Panc1 (cell line): ENCODE data around the gene USH1C. TPM values are rescaled to one million over a fixed set of nuclear protein-coding genes. Genes with fewer than 3 reads are reported as not detected.

Experiments
- ATAC-seq: fragments of 200-7000 bp; cut with Tn5 transposase; 2 replicates; pipeline ENCODE4 v1.9.1; 2020; ENCODE audit warnings: mild to moderate bottlenecking, moderate library complexity
- BruUV-seq: library from RNA; stranded (reverse); fragments of 400-500 nt; replicated peaks from 2 replicates; lab custom pipeline; 2021; lab: Mats Ljungman, UMichigan
- CTCF ChIA-PET: fragments of 300-600 bp; sonication (Branson Sonifier 250); formaldehyde crosslinking; loops from one replicate; lab custom pipeline; 2022; ENCODE audit warnings: antibody characterized with exemption; lab: Charles Lee
- POLR2A ChIA-PET: fragments of 300-600 bp; sonication (Branson Sonifier 250); formaldehyde crosslinking; loops from one replicate; lab custom pipeline; 2022; ENCODE audit warnings: antibody characterized with exemption; lab: Charles Lee
- DNase-seq: peaks from one replicate; pipeline ENCODE4 v3.0.0-alpha.2; 2010; ENCODE audit warnings: low read depth, low spot score
- H3K27ac ChIP-seq: 2 replicates; pipeline ENCODE4 v1.5.1; 2011; ENCODE audit warnings: mild to moderate bottlenecking, low read length, inconsistent platforms
- H3K27me3 ChIP-seq: fragments of 200-500 bp; sonication (Bioruptor generic); 2 replicates; pipeline ENCODE4 v1.6.0; 2014; ENCODE audit warnings: low read length, inconsistent platforms; ENCODE audit not compliant: control insufficient read depth, insufficient read depth
- H3K36me3 ChIP-seq: fragments of 200-500 bp; sonication (Bioruptor generic); 2 replicates; pipeline ENCODE4 v1.5.1; 2014; ENCODE audit warnings: inconsistent platforms, mild to moderate bottlenecking, low read length, moderate library complexity; ENCODE audit not compliant: control insufficient read depth, insufficient read depth
- H3K4me1 ChIP-seq: 2 replicates; pipeline ENCODE4 v1.5.1; 2011; ENCODE audit warnings: inconsistent platforms, mild to moderate bottlenecking, low read length, moderate library complexity; ENCODE audit not compliant: control insufficient read depth, insufficient read depth
- H3K4me3 ChIP-seq, 2 experiments: 2 replicates each; pipeline ENCODE4 v1.5.1; 2011 to 2012; ENCODE audit warnings: low read depth in 2 of 2, low read length in 2 of 2, mild to moderate bottlenecking in 2 of 2, inconsistent platforms in 1 of 2, moderate library complexity in 1 of 2
- H3K9me3 ChIP-seq: fragments of 200-500 bp; sonication (Bioruptor generic); 2 replicates; pipeline ENCODE4 v1.5.1; 2014; ENCODE audit warnings: low read depth, mild to moderate bottlenecking, inconsistent platforms, low read length, moderate library complexity; ENCODE audit not compliant: control insufficient read depth, insufficient read depth
- POLR2AphosphoS5 ChIP-seq: IDR thresholded peaks from 2 replicates; pipeline ENCODE4 v1.6.1; 2012; ENCODE audit warnings: mild to moderate bottlenecking, low read depth, low read length, moderate library complexity
- SIN3A ChIP-seq: IDR thresholded peaks from 2 replicates; pipeline ENCODE4 v1.6.1; 2012; ENCODE audit warnings: low read depth, mild to moderate bottlenecking, low read length, moderate library complexity, borderline replicate concordance; ENCODE audit not compliant: insufficient read depth
- TCF7L2 ChIP-seq: IDR thresholded peaks from 2 replicates; pipeline ENCODE4 v1.6.1; 2011; ENCODE audit warnings: mild to moderate bottlenecking, low read depth, low read length, inconsistent platforms
- in situ Hi-C: cut with HindIII; loops from 2 replicates; pipeline ENCODE4 v1.10.0; 2016; ENCODE audit warnings: low sequenced_read_pairs, low pct_unique_long_range_greater_than_20kb
- intact Hi-C: fragments of 100-400 bp; cut with micrococcal nuclease; formaldehyde crosslinking; loops from one replicate; pipeline ENCODE4 v1.10.0; 2022; ENCODE audit not compliant: unreplicated experiment
- total RNA-seq: library from RNA; stranded (reverse); gene quantifications from one replicate; pipeline ENCODE4 v1.2.1, GENCODE V29; 2021; ENCODE audit not compliant: unreplicated experiment
- TF ChIP-seq, protein P1 (sequence below), 2 experiments: IDR thresholded peaks; 2 replicates each; pipeline ENCODE4 v1.6.1; 2011 to 2012; ENCODE audit warnings: low read depth in 2 of 2, control low read depth in 1 of 2, low read length in 1 of 2, mild to moderate bottlenecking in 1 of 2, moderate library complexity in 1 of 2; ENCODE audit not compliant: insufficient read depth in 1 of 2
- TF ChIP-seq, protein P2 (sequence below): fragments of 450-650 bp; IDR thresholded peaks from 2 replicates; pipeline ENCODE4 v1.5.1; 2017; ENCODE audit warnings: mild to moderate bottlenecking

USH1C gene
- total RNA-seq, 1 experiment from 2014 or later, result not detected

DNA sequence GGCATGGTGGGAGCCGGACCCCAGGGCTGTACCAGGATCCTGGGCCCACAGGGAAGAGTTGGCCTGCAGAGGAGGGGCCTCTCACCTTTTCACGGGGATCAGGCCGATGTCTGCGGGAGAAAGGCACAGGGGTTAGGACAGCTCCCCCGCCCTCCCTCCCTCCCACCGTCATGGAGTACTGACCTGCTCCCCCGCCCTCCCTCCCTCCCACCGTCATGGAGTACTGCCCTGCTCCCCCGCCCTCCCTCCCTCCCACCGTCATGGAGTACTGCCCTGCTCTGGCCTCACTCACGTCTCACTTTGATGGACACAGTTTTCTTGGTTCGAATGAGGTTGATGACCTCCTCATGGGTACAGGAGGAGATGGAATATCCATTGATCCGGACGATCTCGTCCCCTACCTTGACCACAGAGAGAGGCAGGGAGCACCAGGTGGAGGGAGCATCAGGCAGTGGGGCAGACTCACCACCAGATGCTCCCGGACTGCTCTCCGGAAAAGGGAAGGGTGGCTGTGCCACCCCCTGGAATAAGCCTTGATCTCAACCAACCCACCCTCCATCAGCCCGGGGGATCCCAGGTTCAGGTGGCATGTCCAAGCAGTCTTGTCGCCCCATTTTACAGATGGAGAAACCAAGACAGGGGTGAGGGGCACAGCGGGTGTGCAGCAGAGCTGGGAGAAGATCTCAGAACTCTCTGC lies 17.1 kb downstream of the USH1C start:
- no TSS peak for BruUV-seq

DNA sequence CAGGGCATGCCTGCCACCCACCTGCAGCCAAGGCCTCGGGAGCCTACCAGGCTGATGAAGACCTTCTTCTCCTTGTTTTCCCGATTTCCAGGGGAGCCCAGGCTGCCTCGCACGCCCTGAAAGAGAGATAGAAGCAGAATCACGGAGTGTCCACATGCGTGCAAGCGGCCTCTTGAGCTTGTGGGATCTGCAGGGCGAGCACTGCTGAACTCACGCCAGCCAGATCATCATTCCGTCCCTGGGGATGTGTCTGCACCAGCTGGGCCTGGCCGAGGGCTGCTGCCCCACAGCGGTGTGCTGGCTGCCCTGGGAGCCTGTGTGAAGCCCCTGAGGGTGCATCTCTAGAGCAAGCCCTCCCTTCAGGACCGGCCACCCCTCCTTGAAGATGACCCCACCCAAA lies 17.9 kb downstream of the USH1C start:
- TF ChIP-seq TCF7L2 (no peak), POLR2AphosphoS5 (no peak), SIN3A (no peak)
- TF ChIP-seq, protein P1, sequence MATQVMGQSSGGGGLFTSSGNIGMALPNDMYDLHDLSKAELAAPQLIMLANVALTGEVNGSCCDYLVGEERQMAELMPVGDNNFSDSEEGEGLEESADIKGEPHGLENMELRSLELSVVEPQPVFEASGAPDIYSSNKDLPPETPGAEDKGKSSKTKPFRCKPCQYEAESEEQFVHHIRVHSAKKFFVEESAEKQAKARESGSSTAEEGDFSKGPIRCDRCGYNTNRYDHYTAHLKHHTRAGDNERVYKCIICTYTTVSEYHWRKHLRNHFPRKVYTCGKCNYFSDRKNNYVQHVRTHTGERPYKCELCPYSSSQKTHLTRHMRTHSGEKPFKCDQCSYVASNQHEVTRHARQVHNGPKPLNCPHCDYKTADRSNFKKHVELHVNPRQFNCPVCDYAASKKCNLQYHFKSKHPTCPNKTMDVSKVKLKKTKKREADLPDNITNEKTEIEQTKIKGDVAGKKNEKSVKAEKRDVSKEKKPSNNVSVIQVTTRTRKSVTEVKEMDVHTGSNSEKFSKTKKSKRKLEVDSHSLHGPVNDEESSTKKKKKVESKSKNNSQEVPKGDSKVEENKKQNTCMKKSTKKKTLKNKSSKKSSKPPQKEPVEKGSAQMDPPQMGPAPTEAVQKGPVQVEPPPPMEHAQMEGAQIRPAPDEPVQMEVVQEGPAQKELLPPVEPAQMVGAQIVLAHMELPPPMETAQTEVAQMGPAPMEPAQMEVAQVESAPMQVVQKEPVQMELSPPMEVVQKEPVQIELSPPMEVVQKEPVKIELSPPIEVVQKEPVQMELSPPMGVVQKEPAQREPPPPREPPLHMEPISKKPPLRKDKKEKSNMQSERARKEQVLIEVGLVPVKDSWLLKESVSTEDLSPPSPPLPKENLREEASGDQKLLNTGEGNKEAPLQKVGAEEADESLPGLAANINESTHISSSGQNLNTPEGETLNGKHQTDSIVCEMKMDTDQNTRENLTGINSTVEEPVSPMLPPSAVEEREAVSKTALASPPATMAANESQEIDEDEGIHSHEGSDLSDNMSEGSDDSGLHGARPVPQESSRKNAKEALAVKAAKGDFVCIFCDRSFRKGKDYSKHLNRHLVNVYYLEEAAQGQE (IDR thresholded peaks at IDR 0.05; ENCODE audit: insufficient read depth in 1 of 2, low read depth in 2 of 2, low read length in 1 of 2), result no peak
- TF ChIP-seq, protein P2, sequence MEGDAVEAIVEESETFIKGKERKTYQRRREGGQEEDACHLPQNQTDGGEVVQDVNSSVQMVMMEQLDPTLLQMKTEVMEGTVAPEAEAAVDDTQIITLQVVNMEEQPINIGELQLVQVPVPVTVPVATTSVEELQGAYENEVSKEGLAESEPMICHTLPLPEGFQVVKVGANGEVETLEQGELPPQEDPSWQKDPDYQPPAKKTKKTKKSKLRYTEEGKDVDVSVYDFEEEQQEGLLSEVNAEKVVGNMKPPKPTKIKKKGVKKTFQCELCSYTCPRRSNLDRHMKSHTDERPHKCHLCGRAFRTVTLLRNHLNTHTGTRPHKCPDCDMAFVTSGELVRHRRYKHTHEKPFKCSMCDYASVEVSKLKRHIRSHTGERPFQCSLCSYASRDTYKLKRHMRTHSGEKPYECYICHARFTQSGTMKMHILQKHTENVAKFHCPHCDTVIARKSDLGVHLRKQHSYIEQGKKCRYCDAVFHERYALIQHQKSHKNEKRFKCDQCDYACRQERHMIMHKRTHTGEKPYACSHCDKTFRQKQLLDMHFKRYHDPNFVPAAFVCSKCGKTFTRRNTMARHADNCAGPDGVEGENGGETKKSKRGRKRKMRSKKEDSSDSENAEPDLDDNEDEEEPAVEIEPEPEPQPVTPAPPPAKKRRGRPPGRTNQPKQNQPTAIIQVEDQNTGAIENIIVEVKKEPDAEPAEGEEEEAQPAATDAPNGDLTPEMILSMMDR, result no peak
- no TSS peak for BruUV-seq
- ChIA-PET CTCF (no interaction called here), POLR2A (interaction anchor here (0.6 kb wide), 1 partner anchor 138 kb away, joined by 3 read pairs; the partner anchor contains the start of gene KCNJ11)
- ATAC-seq, result no peak
- intact Hi-C loops, result no loop called here
- H3K27me3 ChIP-seq, result no peaks in the 10 kb centered on the region; the same call in 1 of the 2 replicates
- no peaks in the 10 kb centered on the region for H3K9me3 ChIP-seq
- H3K27ac ChIP-seq, result no peak overlapping the region
- no peak for DNase-seq
- no peak overlapping the region for H3K4me3 ChIP-seq
- H3K4me1 ChIP-seq, result no peaks in the 10 kb centered on the region
- no peaks in the 10 kb centered on the region for H3K36me3 ChIP-seq
- in situ Hi-C loops, result no loop called here

More for the DNA sequence above, 17.1 kb downstream of the USH1C start:
- Histone ChIP-seq H3K27ac (no peak overlapping the region), H3K36me3 (no peaks in the 10 kb centered on the region), H3K27me3 (no peaks in the 10 kb centered on the region; the same call in 1 of the 2 replicates), H3K4me1 (no peaks in the 10 kb centered on the region), H3K4me3 (no peak overlapping the region), H3K9me3 (no peaks in the 10 kb centered on the region)
- DNase-seq (no peak), ATAC-seq (no peak)
- ChIA-PET POLR2A (interaction anchor here (0.6 kb wide), 1 partner anchor 139 kb away, joined by 3 read pairs; the partner anchor contains the start of gene KCNJ11), CTCF (interaction anchor here (1.1 to 2.1 kb wide), 2 partner anchors 8 to 143 kb away, joined by 3 to 16 read pairs; no protein-coding TSS in a partner anchor)
- intact Hi-C loops (no loop called here), in situ Hi-C loops (no loop called here)
- TF ChIP-seq TCF7L2, result no peak
- no peak for TF ChIP-seq SIN3A
- TF ChIP-seq POLR2AphosphoS5, result no peak
- TF ChIP-seq, protein P2, result no peak
- TF ChIP-seq, protein P1 (IDR thresholded peaks at IDR 0.05; ENCODE audit: insufficient read depth in 1 of 2, low read depth in 2 of 2, low read length in 1 of 2), result no peak
